HFF-Myc (cell line): Measurements from ENCODE around the gene ATOX1.

Experiments used
- DNase-seq: peaks from one replicate; pipeline ENCODE4 v3.0.0-alpha.2; 2011; ENCODE audit warnings: low read depth; ENCODE audit errors: extremely low read depth
- H3K4me3 ChIP-seq: replicated peaks from 2 replicates; pipeline ENCODE4 v1.5.1; 2011; ENCODE audit warnings: low read depth, mild to moderate bottlenecking, control low read depth, low read length
- CTCF ChIP-seq: IDR thresholded peaks from 2 replicates; pipeline ENCODE4 v1.5.1; 2012; ENCODE audit warnings: mild to moderate bottlenecking, low read depth, low read length, control low read depth; ENCODE audit errors: missing control alignments

Gene ATOX1

GRCh38 chr5:151779531-151780125, 21.2 kb upstream of the ATOX1 start:
- DNase-seq = no peak
- no peak overlapping the region for H3K4me3 ChIP-seq
- no peak for TF ChIP-seq CTCF

- no peak for DNase-seq
- TF ChIP-seq CTCF = no peak
- peak overlapping the region; percentile 85 for H3K4me3 ChIP-seq
Measured at GRCh38 chr5:151775025-151775606, 16.7 kb upstream of the ATOX1 start.

GRCh38 chr5:151773951-151774350, 15.5 kb upstream of the ATOX1 start:
- no peak for DNase-seq
- no peak for TF ChIP-seq CTCF
- H3K4me3 ChIP-seq = peak overlapping the region; percentile 85

DNA sequence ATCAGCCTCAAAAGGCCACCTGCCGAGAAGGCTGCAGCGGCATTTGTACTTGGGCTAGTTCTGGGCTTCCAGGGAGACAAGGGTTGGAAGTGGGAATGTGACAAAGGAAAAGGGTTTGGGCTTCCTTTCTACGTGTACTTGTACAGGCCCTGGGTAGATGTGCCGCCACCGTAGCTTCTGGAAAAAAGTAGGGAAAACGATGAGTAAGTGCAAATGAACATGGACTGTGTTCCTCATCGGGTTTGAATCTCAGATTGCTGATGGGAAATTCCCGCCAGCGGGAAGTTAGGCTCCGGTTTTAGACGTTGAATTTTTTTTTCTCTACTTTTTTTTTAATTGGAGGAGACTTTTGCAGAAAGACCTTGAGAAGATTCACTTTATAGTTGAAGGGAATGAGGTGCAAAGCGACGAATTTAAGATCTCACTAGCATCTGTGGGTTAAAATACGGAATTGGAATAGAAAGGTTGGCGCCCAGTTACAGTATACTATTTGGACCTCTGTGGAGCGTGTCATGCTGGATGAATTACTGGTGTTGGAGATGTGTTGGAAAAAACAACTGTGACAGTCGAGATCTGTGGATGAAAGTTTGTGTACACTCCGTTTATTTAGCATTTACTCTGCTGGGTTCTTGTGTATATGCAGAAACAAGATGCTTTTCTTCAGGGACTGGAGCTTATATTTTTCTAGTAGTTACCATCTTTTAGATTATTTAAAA, 14.6 kb upstream of the ATOX1 start:
- DNase-seq = no peak
- peak overlapping the region; percentile 85 for H3K4me3 ChIP-seq
- no peak for TF ChIP-seq CTCF

DNA sequence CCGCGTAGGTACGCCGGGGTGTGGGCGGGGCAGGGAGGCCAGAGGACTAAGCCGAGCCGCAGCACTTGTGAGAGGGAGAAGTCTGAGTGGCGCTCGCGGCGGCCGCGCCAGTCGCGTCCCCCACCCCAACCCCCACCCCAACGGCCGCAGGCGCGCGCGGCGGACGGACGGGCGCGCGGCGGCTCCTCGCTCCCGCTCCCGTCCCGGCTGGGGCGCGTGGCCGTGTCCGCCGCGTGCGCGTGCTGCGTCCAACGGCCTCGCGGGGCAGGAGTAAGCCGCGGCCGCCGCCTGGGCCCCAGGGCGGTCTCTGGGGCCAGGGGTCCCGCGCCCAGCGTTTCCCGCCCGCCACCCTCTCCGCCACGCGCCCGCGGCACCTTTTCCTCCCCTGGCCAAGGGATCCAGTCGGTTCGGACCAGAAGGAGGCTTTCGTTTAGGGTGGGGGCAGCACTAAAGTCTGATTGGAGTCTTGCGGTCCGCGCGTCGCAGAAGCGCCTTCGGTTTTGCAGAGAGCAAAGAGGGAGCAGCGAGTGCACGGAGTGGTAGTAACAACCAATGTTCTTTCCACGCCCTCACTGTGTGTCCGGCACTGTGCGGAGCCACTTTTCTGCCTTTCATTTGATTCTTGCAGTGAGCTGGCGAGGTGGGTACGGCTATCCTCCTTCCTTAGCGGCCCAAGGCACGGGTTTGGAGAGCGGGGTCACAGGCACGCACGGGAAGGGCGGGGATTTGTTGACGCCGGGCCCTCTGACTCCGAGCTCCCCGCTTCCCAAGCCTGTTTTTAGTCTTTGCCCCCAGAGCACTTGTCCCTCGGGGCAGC, 13.8 kb upstream of the ATOX1 start:
- DNase-seq = no peak
- H3K4me3 ChIP-seq = peak overlapping the region; percentile 85
- TF ChIP-seq CTCF = no peak

DNA sequence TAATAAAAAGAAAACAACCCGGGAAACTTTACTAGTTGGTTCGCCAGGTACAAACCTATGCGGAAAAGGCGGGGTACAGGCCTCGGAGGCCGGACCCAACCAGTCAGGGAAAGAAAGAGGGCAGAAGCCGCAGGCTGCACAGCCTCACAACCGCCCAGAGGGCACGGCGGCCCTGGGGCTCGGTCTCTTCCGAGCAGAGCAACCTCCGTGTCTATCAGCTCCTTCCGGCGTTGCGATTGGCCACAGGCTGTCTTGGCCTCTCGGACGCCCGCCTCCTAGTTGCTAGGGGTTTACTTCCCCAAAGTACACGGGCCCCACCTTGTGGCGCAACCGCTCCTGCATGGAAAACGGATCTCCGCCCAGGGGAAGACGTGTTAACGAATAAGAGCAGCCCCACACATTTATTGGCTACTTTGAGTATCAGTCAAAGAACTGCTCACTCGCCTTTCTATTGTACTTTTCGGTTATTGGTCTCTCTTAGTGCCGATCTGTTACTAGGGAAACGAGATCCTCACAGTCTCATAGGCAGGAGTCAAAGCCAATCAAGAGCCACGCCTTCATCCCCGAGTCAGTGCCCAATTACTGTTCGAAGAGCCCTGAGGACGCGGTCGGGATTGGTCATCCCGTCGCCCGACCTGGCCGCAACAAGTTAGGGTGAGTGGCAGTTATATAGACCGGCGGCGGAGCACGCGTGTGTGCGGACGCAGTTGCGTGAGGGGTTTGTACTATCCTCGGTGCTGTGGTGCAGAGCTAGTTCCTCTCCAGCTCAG, 13.0 kb upstream of the ATOX1 start, which contains the start of gene G3BP1:
Gene G3BP1, plus strand, starts transcription at position 696 of the 770 bp plus-strand sequence. CDS start 14,667 bp downstream, outside the sequence.
- H3K4me3 ChIP-seq = peak within 1 kb of the TSS; percentile 85
- TF ChIP-seq CTCF = peak; percentile 66
- DNase-seq = peak; percentile 100
